Measurements from ENCODE around the gene UHRF1.

DNA sequence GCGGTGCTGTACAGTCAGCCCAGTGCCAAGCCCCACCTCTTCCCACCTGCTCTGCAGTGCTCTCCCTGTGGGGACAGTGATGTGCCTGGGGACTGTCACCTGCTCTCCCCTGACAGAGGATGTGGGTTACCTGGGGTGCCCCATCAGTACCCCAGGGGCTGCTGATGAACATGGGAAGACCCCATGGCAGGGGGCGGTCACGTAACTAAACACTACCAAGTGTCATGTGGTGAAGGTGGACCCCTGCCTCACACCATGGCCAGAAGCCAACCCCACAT lies 72.3 kb downstream of the UHRF1 start:
- TF ChIP-seq, protein P1, sequence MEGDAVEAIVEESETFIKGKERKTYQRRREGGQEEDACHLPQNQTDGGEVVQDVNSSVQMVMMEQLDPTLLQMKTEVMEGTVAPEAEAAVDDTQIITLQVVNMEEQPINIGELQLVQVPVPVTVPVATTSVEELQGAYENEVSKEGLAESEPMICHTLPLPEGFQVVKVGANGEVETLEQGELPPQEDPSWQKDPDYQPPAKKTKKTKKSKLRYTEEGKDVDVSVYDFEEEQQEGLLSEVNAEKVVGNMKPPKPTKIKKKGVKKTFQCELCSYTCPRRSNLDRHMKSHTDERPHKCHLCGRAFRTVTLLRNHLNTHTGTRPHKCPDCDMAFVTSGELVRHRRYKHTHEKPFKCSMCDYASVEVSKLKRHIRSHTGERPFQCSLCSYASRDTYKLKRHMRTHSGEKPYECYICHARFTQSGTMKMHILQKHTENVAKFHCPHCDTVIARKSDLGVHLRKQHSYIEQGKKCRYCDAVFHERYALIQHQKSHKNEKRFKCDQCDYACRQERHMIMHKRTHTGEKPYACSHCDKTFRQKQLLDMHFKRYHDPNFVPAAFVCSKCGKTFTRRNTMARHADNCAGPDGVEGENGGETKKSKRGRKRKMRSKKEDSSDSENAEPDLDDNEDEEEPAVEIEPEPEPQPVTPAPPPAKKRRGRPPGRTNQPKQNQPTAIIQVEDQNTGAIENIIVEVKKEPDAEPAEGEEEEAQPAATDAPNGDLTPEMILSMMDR (conservative IDR thresholded peaks at IDR 0.05; ENCODE audit: low read length): no peak
- no peak for TF ChIP-seq EZH2phosphoT487 (IDR thresholded peaks at IDR 0.05; ENCODE audit: borderline replicate concordance)
